B cell (primary cell): Measurements from ENCODE around the gene ZMYND8.

Experiments
- EZH2 ChIP-seq: IDR thresholded peaks from 2 replicates; pipeline ENCODE4 v1.6.1; 2012; ENCODE audit warnings: borderline replicate concordance, low read depth, mild to moderate bottlenecking, moderate library complexity, low read length; ENCODE audit not compliant: insufficient read depth, poor library complexity, severe bottlenecking
- TF ChIP-seq, protein P1 (sequence below): fragments of 200-600 bp; IDR thresholded peaks from one replicate; pipeline ENCODE4 v1.8.0; 2022; ENCODE audit warnings: antibody characterized with exemption, mild to moderate bottlenecking

DNA sequence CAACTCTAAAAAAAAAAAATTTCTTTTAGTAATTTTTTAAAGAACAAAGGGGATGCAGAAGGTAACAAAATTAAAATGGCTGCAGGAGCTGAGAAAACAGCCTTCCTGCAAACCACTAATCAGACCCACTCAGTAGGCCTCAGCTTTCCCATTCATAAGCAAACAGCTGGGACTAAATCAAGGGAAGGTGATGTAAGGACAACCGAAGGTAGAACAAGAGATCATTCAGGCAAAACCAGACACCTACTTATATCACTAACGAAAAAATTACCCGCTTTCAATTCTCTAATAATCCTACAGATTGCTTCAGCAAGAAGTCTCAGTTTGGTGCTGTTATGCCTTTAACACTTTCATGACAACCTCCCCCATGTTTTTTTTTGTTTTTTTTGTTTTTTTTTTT lies 124.0 kb downstream of the ZMYND8 start:
- TF ChIP-seq, protein P1, sequence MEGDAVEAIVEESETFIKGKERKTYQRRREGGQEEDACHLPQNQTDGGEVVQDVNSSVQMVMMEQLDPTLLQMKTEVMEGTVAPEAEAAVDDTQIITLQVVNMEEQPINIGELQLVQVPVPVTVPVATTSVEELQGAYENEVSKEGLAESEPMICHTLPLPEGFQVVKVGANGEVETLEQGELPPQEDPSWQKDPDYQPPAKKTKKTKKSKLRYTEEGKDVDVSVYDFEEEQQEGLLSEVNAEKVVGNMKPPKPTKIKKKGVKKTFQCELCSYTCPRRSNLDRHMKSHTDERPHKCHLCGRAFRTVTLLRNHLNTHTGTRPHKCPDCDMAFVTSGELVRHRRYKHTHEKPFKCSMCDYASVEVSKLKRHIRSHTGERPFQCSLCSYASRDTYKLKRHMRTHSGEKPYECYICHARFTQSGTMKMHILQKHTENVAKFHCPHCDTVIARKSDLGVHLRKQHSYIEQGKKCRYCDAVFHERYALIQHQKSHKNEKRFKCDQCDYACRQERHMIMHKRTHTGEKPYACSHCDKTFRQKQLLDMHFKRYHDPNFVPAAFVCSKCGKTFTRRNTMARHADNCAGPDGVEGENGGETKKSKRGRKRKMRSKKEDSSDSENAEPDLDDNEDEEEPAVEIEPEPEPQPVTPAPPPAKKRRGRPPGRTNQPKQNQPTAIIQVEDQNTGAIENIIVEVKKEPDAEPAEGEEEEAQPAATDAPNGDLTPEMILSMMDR = no peak
- no peak for TF ChIP-seq EZH2
